Ishikawa (cell line): ENCODE measurements around the gene HYAL1.

Source experiments
- CEBPB ChIP-seq: IDR thresholded peaks from 2 replicates; pipeline ENCODE4 v1.6.1; 2012
- CREB1 ChIP-seq: IDR thresholded peaks from 2 replicates; pipeline ENCODE4 v1.6.1; 2012; ENCODE audit warnings: low read depth
- EGR1 ChIP-seq: IDR thresholded peaks from 2 replicates; pipeline ENCODE4 v1.6.1; 2012
- EP300 ChIP-seq: IDR thresholded peaks from 2 replicates; pipeline ENCODE4 v1.6.1; 2012; ENCODE audit warnings: borderline replicate concordance
- FOXM1 ChIP-seq: IDR thresholded peaks from 2 replicates; pipeline ENCODE4 v1.6.1; 2012; ENCODE audit warnings: low read depth, borderline replicate concordance
- NFIC ChIP-seq: IDR thresholded peaks from 2 replicates; pipeline ENCODE4 v1.6.1; 2012
- RAD21 ChIP-seq: IDR thresholded peaks from 2 replicates; pipeline ENCODE4 v1.6.1; 2012; ENCODE audit warnings: low read depth
- TAF1 ChIP-seq: IDR thresholded peaks from 2 replicates; pipeline ENCODE4 v1.6.1; 2012; ENCODE audit warnings: low read depth, mild to moderate bottlenecking
- TCF12 ChIP-seq: IDR thresholded peaks from 2 replicates; pipeline ENCODE4 v1.6.1; 2012; ENCODE audit warnings: low read depth
- TEAD4 ChIP-seq: IDR thresholded peaks from 2 replicates; pipeline ENCODE4 v1.6.1; 2012
- YY1 ChIP-seq: IDR thresholded peaks from 2 replicates; pipeline ENCODE4 v1.6.1; 2012; ENCODE audit warnings: low read depth
- ZBTB7A ChIP-seq: IDR thresholded peaks from 2 replicates; pipeline ENCODE4 v1.6.1; 2012; ENCODE audit warnings: low read depth
- TF ChIP-seq, protein P1 (sequence below): IDR thresholded peaks from 2 replicates; pipeline ENCODE4 v1.6.1; 2012; ENCODE audit warnings: low read depth, mild to moderate bottlenecking
- TF ChIP-seq, protein P2 (sequence below): IDR thresholded peaks from 2 replicates; pipeline ENCODE4 v1.6.1; 2012
- TF ChIP-seq, protein P3 (sequence below): IDR thresholded peaks from 2 replicates; pipeline ENCODE4 v1.6.1; 2012

The HYAL1 gene

DNA sequence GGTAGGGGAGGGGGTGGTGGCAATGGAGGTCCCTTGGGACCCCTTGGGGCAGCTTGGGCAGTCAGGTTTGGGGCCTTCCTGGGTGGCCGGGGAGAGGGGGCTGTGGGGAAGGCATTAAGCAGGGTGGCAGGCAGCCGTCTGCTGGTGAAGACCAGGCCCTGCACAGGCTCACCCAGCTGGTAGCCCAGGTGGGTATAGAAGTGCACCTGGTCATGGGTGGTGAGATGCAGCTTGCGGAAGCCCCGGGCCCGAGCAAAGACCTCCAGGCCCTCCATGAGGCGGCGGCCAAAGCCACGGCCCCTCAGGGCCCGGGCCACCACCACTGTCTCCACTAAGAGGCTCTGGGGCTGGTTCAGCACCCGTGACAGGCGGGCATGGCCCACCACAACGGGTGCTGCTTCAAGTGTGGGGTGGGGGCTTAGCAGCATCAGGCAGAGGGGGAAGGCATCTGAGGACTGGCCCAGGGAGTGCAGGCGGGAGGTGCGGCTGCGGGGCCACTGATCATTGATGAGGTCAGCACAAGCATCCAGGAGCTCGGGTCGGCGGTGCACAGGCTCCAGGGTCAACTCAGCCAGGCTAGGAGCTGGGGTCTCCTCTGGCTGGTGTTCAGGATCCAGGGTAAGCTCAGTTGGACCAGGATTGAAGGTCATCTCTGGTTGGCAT lies 6.5 kb downstream of the HYAL1 start:
- TF ChIP-seq CEBPB (no peak), TEAD4 (no peak), TCF12 (no peak), NFIC (no peak), TAF1 (no peak), ZBTB7A (no peak), RAD21 (no peak), FOXM1 (no peak), EP300 (no peak), YY1 (no peak), CREB1 (no peak)
- TF ChIP-seq, protein P1, sequence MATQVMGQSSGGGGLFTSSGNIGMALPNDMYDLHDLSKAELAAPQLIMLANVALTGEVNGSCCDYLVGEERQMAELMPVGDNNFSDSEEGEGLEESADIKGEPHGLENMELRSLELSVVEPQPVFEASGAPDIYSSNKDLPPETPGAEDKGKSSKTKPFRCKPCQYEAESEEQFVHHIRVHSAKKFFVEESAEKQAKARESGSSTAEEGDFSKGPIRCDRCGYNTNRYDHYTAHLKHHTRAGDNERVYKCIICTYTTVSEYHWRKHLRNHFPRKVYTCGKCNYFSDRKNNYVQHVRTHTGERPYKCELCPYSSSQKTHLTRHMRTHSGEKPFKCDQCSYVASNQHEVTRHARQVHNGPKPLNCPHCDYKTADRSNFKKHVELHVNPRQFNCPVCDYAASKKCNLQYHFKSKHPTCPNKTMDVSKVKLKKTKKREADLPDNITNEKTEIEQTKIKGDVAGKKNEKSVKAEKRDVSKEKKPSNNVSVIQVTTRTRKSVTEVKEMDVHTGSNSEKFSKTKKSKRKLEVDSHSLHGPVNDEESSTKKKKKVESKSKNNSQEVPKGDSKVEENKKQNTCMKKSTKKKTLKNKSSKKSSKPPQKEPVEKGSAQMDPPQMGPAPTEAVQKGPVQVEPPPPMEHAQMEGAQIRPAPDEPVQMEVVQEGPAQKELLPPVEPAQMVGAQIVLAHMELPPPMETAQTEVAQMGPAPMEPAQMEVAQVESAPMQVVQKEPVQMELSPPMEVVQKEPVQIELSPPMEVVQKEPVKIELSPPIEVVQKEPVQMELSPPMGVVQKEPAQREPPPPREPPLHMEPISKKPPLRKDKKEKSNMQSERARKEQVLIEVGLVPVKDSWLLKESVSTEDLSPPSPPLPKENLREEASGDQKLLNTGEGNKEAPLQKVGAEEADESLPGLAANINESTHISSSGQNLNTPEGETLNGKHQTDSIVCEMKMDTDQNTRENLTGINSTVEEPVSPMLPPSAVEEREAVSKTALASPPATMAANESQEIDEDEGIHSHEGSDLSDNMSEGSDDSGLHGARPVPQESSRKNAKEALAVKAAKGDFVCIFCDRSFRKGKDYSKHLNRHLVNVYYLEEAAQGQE, result no peak
- TF ChIP-seq, protein P2, sequence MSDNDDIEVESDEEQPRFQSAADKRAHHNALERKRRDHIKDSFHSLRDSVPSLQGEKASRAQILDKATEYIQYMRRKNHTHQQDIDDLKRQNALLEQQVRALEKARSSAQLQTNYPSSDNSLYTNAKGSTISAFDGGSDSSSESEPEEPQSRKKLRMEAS, result no peak
- TF ChIP-seq, protein P3, sequence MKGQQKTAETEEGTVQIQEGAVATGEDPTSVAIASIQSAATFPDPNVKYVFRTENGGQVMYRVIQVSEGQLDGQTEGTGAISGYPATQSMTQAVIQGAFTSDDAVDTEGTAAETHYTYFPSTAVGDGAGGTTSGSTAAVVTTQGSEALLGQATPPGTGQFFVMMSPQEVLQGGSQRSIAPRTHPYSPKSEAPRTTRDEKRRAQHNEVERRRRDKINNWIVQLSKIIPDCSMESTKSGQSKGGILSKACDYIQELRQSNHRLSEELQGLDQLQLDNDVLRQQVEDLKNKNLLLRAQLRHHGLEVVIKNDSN, result no peak

DNA sequence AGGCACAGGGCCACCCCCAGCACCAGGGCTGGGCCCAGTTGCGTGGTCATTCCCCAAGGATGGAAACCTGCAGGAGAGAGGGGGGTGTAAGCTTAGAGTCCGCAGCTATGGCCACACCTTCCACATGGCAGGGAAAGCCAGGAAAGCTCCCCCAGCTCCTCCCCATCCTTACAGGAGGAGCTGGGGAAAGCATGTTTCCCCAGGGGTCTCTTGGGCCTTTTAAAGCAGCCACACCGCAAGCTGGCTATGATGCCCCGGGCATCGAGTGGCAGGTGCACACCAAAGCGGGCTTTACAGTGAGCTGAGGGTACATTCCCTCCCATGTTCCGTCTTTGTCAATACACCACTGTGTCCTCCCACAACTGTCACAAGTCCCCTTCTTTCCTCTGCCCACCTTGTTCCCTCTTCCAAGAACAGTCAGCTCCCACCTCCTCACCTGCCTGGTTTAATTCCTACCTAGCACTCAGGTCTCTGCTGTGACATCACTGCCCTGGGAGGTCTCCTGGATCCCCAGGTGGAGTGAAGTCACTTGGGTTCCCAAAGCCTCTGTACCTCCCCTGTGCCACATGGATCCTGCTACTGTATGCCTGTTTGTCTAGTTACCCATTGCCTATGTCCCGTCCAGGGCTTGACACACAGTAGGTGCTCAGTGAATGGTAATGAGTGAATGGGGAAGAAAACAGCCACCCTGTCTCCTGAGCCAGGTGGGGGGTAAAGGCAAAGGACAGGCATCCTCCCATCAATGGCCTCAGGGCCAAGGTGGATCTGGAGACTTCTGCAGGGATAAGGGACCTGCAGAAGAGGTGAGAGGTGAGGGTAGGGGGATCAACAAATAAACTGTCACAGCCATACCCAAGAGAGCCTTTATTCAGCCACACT lies 7.6 kb downstream of the HYAL1 start:
- TF ChIP-seq CEBPB, result no peak
- TF ChIP-seq, protein P1, result no peak
- TF ChIP-seq FOXM1, result no peak
- TF ChIP-seq EP300, result no peak
- no peak for TF ChIP-seq RAD21
- TF ChIP-seq CREB1, result no peak
- TF ChIP-seq TCF12, result no peak
- TF ChIP-seq, protein P3, result no peak
- no peak for TF ChIP-seq TEAD4
- no peak for TF ChIP-seq TAF1

DNA sequence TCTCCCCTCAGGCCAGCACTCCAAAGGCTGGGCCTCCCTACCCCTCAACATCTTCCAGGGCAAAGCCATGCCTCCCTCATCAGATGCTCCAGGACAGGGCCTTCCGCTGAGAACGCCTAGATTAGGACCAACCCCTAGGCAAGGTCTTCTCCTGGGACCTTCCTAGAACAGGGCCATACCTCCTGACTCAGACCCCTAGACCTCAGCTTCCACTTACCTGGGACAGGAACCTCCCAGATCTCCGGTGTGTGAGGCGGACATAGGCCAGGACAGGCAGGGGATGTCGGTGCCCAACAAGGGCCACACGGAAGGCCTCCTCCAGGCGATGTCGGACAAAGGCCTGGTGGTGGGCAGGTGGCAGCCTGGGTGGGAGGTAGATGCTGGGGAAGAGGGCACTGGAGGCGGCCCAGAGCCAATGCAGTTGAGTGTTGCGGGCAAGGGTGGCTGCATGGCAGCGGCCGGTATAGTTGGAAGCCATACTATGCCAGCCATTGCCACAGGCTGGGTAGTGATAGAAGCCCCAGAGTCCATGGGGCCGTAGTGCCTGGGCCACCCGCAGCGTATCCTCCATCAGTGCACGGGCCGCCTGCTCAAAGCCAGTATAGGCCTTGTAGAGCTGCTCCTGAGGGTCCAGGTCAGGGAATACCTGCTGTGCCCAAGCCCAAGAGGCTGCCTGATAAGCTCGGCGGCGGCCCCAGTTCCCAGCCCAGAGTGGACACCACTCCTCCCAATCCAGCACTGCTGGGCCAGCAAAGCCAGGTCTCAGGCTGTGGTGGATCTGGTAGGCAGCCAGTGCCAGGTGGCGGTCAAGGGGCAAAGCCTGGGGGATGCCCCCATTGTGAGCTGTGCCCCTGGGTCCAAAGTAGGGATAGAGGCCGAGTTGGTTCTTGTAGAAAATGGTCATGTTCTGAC lies 8.6 kb downstream of the HYAL1 start:
- TF ChIP-seq EGR1, result no peak
- TF ChIP-seq EP300, result no peak
- TF ChIP-seq, protein P1, result no peak

DNA sequence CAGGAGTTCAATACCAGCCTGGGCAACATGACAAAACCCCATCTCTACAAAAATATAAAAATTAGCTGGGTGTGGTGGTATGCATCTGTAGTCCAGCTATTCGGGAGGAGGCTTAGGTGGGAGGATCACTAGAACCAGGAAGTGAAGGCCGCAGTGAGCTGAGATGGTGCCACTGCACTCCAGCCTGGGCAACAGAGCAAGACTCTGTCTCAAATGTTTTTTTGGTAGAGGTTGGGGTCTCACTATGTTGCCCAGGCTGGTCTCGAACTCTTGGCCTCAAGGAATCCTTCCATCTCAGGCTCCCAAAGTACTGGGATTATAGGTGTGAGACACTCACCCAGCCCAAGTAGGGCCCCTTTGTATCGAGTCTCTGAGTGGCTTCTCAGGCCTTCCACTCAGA lies 9.3 kb downstream of the HYAL1 start:
- TF ChIP-seq, protein P3, result no peak
- TF ChIP-seq TAF1 (no peak), TCF12 (no peak), CREB1 (no peak), TEAD4 (no peak), EP300 (no peak), ZBTB7A (no peak), FOXM1 (no peak), RAD21 (no peak), CEBPB (no peak), YY1 (no peak), EGR1 (no peak), NFIC (no peak)
- TF ChIP-seq, protein P2, result no peak
- TF ChIP-seq, protein P1, result no peak
